ENCODE measurements around the gene NHLRC2. TPM values are rescaled to one million over a fixed set of nuclear protein-coding genes. Genes with fewer than 3 reads are reported as not detected.

The NHLRC2 gene
- total and polyA plus RNA-seq, 2 donors (not counting 3 experiments of a cell fraction or from before 2014, with no cell fraction given): 5.2 to 28.2 TPM

DNA sequence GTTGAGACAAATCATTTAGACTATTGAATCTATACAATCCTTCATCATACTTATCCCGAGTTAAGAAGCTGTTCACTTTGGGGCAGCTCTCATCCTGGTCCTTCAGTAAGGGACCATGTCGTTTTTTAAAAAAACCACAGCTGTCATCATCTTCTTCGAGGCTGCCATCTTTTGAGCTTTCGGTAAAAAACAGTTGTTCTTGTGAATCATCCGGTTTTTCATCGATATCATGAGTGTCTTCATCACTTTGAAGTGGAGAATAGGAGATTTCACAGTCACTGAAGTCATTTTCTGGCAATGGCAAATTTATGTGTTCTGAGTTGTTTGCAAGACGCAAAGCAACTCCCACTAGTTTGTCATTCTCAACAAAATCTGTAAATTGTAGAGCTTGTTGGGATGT is 4.5 kb upstream of the NHLRC2 start:
- Histone ChIP-seq H3K27me3 (ENCODE audit: control insufficient read depth in 2 of 2, insufficient read depth in 2 of 2, low read length in 2 of 2) (no peaks in the 10 kb centered on the region), H3K36me3 (ENCODE audit: control insufficient read depth in 2 of 2, extremely low read depth in 1 of 2, insufficient read depth in 2 of 2, low read length in 2 of 2) (peaks cover 0 to 3% of the 10 kb centered on the region in 2 experiments), H3K79me2 (ENCODE audit: control insufficient read depth, insufficient read depth, low read length) (peaks cover 2% of the 10 kb centered on the region), H2AFZ (ENCODE audit: low read depth, low read length) (no peak overlapping the region), H3K4me3 (replicated peaks in 1 of 3; ENCODE audit: insufficient read depth in 1 of 3, low read depth in 1 of 3, low read length in 3 of 3) (no peak overlapping the region), H4K20me1 (replicated peaks; ENCODE audit: control insufficient read depth, extremely low read depth, insufficient read depth, low read length) (no peaks in the 10 kb centered on the region), H3K9ac (replicated peaks; ENCODE audit: extremely low read depth, insufficient read depth, low read length) (no peak overlapping the region), H3K27ac (ENCODE audit: insufficient read depth, low read depth, low read length) (no peak overlapping the region), H3K9me3 (replicated peaks; ENCODE audit: control insufficient read depth, insufficient read depth, low read length) (no peaks in the 10 kb centered on the region), H3K4me2 (ENCODE audit: insufficient read depth, low read length) (no peak overlapping the region), H3K9me1 (replicated peaks; ENCODE audit: control insufficient read depth, extremely low read depth, insufficient read depth, low read length) (no peaks in the 10 kb centered on the region), H3K4me1 (ENCODE audit: control insufficient read depth, extremely low read depth, insufficient read depth, low read length) (peaks cover 10% of the 10 kb centered on the region)
- BruUV-seq (replicated peaks): no TSS peak
- DNase-seq (ENCODE audit: low read depth, low spot score) (no peak), FAIRE-seq (no peak)
- intact Hi-C loops (cut with micrococcal nuclease) (no loop called here), dilution Hi-C loops (cut with MboI; ENCODE audit: extremely low pct_ligation_motif_present, low sequenced_read_pairs) (no loop called here)
- TF ChIP-seq FOS (IDR thresholded peaks at IDR 0.05; ENCODE audit: borderline replicate concordance, insufficient read depth, low read length): no peak
- no peak for TF ChIP-seq MYC (IDR thresholded peaks at IDR 0.05; ENCODE audit: low read depth, low read length)
- no peak for TF ChIP-seq GATA2 (IDR thresholded peaks at IDR 0.05; ENCODE audit: insufficient read depth, insufficient read length, low read depth, low read length)
- TF ChIP-seq, protein P1, sequence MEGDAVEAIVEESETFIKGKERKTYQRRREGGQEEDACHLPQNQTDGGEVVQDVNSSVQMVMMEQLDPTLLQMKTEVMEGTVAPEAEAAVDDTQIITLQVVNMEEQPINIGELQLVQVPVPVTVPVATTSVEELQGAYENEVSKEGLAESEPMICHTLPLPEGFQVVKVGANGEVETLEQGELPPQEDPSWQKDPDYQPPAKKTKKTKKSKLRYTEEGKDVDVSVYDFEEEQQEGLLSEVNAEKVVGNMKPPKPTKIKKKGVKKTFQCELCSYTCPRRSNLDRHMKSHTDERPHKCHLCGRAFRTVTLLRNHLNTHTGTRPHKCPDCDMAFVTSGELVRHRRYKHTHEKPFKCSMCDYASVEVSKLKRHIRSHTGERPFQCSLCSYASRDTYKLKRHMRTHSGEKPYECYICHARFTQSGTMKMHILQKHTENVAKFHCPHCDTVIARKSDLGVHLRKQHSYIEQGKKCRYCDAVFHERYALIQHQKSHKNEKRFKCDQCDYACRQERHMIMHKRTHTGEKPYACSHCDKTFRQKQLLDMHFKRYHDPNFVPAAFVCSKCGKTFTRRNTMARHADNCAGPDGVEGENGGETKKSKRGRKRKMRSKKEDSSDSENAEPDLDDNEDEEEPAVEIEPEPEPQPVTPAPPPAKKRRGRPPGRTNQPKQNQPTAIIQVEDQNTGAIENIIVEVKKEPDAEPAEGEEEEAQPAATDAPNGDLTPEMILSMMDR (IDR thresholded peaks at IDR 0.05; ENCODE audit: extremely low read depth in 1 of 2, insufficient read depth in 1 of 2, low read depth in 1 of 2, low read length in 2 of 2): no peak
- TF ChIP-seq JUN (IDR thresholded peaks at IDR 0.05; ENCODE audit: borderline replicate concordance, insufficient read depth, insufficient read length, low read depth): no peak
- no peak for TF ChIP-seq POLR2AphosphoS5 (IDR thresholded peaks at IDR 0.05; ENCODE audit: insufficient read depth, low read depth, low read length)
- TF ChIP-seq, protein P2, sequence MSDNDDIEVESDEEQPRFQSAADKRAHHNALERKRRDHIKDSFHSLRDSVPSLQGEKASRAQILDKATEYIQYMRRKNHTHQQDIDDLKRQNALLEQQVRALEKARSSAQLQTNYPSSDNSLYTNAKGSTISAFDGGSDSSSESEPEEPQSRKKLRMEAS (IDR thresholded peaks at IDR 0.05; ENCODE audit: insufficient read depth, insufficient read length): no peak
- CTCF ChIA-PET: no interaction called here
- POLR2A ChIA-PET: no interaction called here

All from endothelial cell of umbilical vein (primary cell).